Activated CD4-positive, alpha-beta T cell treated with anti-CD3 and anti-CD28 coated beads, Interleukin-2, amount 50 U/mL, for 1 hour (primary cell): ENCODE measurements around the gene TNKS1BP1.
"Not testable (repeated sequence)": the region's sequence is repeated elsewhere in the genome, so short reads cannot be mapped to it uniquely, and the experiment has no call there.

Source experiments
- DNase-seq: peaks from one replicate; pipeline ENCODE4 v3.0.0-alpha.2; 2020

The TNKS1BP1 gene

GRCh38 chr11:57283231-57283990 lies 41.3 kb downstream of the TNKS1BP1 start:
- DNase-seq, result no peak

- DNase-seq, result not testable (repeated sequence)
Measured at GRCh38 chr11:57281546-57281945, 43.2 kb downstream of the TNKS1BP1 start.

GRCh38 chr11:57279116-57279515 lies 45.6 kb downstream of the TNKS1BP1 start:
- no peak for DNase-seq

GRCh38 chr11:57278721-57279095 lies 46.0 kb downstream of the TNKS1BP1 start:
- DNase-seq, result no peak

GRCh38 chr11:57277845-57278720 lies 46.7 kb downstream of the TNKS1BP1 start:
- DNase-seq, result peak; percentile 6

- DNase-seq, result no peak
Measured at GRCh38 chr11:57276971-57277675, 47.6 kb downstream of the TNKS1BP1 start.

- DNase-seq, result no peak
Measured at GRCh38 chr11:57276169-57276970, 48.4 kb downstream of the TNKS1BP1 start.

GRCh38 chr11:57275582-57275981 lies 49.2 kb downstream of the TNKS1BP1 start:
- DNase-seq, result no peak

- no peak for DNase-seq
Measured at GRCh38 chr11:57274904-57275498, 49.8 kb downstream of the TNKS1BP1 start.

- DNase-seq, result no peak
Measured at GRCh38 chr11:57273448-57274058, 51.2 kb downstream of the TNKS1BP1 start.

GRCh38 chr11:57269571-57270021 lies 55.2 kb downstream of the TNKS1BP1 start:
- DNase-seq, result no peak

GRCh38 chr11:57266157-57266556 lies 58.6 kb downstream of the TNKS1BP1 start:
- DNase-seq, result no peak

GRCh38 chr11:57263351-57263750 lies 61.4 kb downstream of the TNKS1BP1 start:
- DNase-seq, result no peak

- DNase-seq, result no peak
Measured at GRCh38 chr11:57262157-57262556, 62.6 kb downstream of the TNKS1BP1 start.

- no peak for DNase-seq
Measured at GRCh38 chr11:57260937-57261783, 63.6 kb downstream of the TNKS1BP1 start.

- no peak for DNase-seq
Measured at GRCh38 chr11:57256119-57256518, 68.6 kb downstream of the TNKS1BP1 start.

GRCh38 chr11:57255618-57256017 lies 69.1 kb downstream of the TNKS1BP1 start:
- no peak for DNase-seq

- no peak for DNase-seq
Measured at GRCh38 chr11:57254631-57255030, 70.1 kb downstream of the TNKS1BP1 start.

GRCh38 chr11:57251491-57252104 lies 73.2 kb downstream of the TNKS1BP1 start:
- no peak for DNase-seq

GRCh38 chr11:57251037-57251436 lies 73.7 kb downstream of the TNKS1BP1 start:
- DNase-seq, result no peak
